Loucy (cell line): Measurements from ENCODE around the gene DRAM1.

Source experiments
- CTCF ChIP-seq: fragments of 200-600 bp; sonication (generic); conservative IDR thresholded peaks from 2 replicates; pipeline ENCODE4 v1.5.1; 2014; ENCODE audit warnings: mild to moderate bottlenecking, antibody characterized with exemption, low read length
- EZH2phosphoT487 ChIP-seq: fragments of 200-600 bp; IDR thresholded peaks from 2 replicates; pipeline ENCODE4 v1.6.1; 2018; ENCODE audit warnings: antibody characterized with exemption, mild to moderate bottlenecking, moderate library complexity, borderline replicate concordance

DNA sequence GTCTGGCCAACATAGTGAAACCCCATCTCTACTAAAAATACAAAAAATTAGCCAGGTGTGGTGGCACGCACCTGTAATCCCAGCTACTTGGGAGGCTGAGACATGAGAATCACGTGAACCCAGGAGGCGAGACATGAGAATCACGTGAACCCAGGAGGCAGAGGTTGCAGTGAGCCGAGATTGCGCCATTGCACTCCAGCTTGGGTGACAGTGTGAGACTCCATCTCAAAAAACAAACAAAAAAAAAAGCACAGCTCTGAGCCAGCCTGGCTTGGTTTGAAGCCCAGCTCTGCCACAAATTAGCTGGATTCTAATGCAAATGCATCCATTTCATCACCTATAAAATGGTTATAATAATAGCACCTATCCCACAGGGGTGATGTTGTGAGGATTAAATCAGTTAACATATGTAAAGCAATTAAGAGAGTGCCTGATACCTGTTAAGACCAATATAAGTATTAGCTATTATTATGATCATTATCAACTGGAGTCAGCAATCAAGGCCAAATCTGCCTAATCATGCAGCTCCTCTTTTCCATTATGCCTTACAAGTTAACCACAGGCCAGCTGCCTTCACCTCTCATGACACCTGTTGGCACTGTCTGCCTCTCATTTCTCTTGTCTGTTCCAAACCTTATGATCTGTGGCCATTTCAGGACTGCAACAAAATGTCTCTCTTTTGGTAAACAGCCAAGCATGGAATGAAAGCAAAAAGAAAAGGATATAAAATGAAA lies 48.8 kb upstream of the DRAM1 start:
- TF ChIP-seq CTCF (no peak), EZH2phosphoT487 (no peak)
